IMR-90 (cell line): ENCODE measurements around the gene CHD9.

ENCODE experiments used
- BHLHE40 ChIP-seq: fragments of 150-350 bp; IDR thresholded peaks from 2 replicates; pipeline ENCODE4 v1.6.1; 2016; ENCODE audit warnings: mild to moderate bottlenecking, low read depth, low read length
- CEBPB ChIP-seq: IDR thresholded peaks from 2 replicates; pipeline ENCODE4 v1.6.1; 2012; ENCODE audit warnings: low read depth, low read length, improper control_type of control experiment
- FOS ChIP-seq: fragments of 150-350 bp; IDR thresholded peaks from 2 replicates; pipeline ENCODE4 v1.6.1; 2016; ENCODE audit warnings: low read depth, low read length
- MXI1 ChIP-seq: IDR thresholded peaks from 2 replicates; pipeline ENCODE4 v1.6.1; 2012; ENCODE audit warnings: low read depth, mild to moderate bottlenecking, low read length, moderate library complexity, borderline replicate concordance
- POLR2A ChIP-seq: IDR thresholded peaks from 2 replicates; pipeline ENCODE4 v1.6.1; 2012; ENCODE audit warnings: mild to moderate bottlenecking, low read depth, low read length
- RAD21 ChIP-seq: IDR thresholded peaks from 2 replicates; pipeline ENCODE4 v1.6.1; 2012; ENCODE audit warnings: low read length, improper control_type of control experiment
- RCOR1 ChIP-seq: IDR thresholded peaks from 2 replicates; pipeline ENCODE4 v1.6.1; 2012; ENCODE audit warnings: mild to moderate bottlenecking, low read length, improper control_type of control experiment; ENCODE audit not compliant: insufficient replicate concordance
- TF ChIP-seq, protein P1 (sequence below): conservative IDR thresholded peaks from 2 replicates; pipeline ENCODE4 v1.5.1; 2012; ENCODE audit warnings: mild to moderate bottlenecking, low read depth, low read length, improper control_type of control experiment
- TF ChIP-seq, protein P2 (sequence below): fragments of 150-350 bp; IDR thresholded peaks from 2 replicates; pipeline ENCODE4 v1.6.1; 2016; ENCODE audit warnings: low read depth, mild to moderate bottlenecking, low read length, moderate library complexity, borderline replicate concordance
- TF ChIP-seq, protein P3 (sequence below): fragments of 150-350 bp; IDR thresholded peaks from 2 replicates; pipeline ENCODE4 v1.6.1; 2017; ENCODE audit warnings: mild to moderate bottlenecking, antibody characterized with exemption, low read length, low read depth

GRCh38 chr16:53034306-53034705, 20.5 kb upstream of the CHD9 start:
- TF ChIP-seq, protein P1, sequence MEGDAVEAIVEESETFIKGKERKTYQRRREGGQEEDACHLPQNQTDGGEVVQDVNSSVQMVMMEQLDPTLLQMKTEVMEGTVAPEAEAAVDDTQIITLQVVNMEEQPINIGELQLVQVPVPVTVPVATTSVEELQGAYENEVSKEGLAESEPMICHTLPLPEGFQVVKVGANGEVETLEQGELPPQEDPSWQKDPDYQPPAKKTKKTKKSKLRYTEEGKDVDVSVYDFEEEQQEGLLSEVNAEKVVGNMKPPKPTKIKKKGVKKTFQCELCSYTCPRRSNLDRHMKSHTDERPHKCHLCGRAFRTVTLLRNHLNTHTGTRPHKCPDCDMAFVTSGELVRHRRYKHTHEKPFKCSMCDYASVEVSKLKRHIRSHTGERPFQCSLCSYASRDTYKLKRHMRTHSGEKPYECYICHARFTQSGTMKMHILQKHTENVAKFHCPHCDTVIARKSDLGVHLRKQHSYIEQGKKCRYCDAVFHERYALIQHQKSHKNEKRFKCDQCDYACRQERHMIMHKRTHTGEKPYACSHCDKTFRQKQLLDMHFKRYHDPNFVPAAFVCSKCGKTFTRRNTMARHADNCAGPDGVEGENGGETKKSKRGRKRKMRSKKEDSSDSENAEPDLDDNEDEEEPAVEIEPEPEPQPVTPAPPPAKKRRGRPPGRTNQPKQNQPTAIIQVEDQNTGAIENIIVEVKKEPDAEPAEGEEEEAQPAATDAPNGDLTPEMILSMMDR: no peak
- no peak for TF ChIP-seq POLR2A
- no peak for TF ChIP-seq RAD21
- TF ChIP-seq BHLHE40: no peak
- no peak for TF ChIP-seq FOS
- TF ChIP-seq, protein P2, sequence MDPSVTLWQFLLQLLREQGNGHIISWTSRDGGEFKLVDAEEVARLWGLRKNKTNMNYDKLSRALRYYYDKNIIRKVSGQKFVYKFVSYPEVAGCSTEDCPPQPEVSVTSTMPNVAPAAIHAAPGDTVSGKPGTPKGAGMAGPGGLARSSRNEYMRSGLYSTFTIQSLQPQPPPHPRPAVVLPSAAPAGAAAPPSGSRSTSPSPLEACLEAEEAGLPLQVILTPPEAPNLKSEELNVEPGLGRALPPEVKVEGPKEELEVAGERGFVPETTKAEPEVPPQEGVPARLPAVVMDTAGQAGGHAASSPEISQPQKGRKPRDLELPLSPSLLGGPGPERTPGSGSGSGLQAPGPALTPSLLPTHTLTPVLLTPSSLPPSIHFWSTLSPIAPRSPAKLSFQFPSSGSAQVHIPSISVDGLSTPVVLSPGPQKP: no peak
- TF ChIP-seq, protein P3, sequence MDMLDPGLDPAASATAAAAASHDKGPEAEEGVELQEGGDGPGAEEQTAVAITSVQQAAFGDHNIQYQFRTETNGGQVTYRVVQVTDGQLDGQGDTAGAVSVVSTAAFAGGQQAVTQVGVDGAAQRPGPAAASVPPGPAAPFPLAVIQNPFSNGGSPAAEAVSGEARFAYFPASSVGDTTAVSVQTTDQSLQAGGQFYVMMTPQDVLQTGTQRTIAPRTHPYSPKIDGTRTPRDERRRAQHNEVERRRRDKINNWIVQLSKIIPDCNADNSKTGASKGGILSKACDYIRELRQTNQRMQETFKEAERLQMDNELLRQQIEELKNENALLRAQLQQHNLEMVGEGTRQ: no peak
- TF ChIP-seq CEBPB: 0 out of 2 replicates have a peak, but pooled peaks have one; percentile 30
- TF ChIP-seq MXI1: no peak
- no peak for TF ChIP-seq RCOR1
